ENCODE measurements around the gene CLN6.
"Not testable (repeated sequence)": the region's sequence is repeated elsewhere in the genome, so short reads cannot be mapped to it uniquely, and the experiment has no call there.

The CLN6 gene

DNA sequence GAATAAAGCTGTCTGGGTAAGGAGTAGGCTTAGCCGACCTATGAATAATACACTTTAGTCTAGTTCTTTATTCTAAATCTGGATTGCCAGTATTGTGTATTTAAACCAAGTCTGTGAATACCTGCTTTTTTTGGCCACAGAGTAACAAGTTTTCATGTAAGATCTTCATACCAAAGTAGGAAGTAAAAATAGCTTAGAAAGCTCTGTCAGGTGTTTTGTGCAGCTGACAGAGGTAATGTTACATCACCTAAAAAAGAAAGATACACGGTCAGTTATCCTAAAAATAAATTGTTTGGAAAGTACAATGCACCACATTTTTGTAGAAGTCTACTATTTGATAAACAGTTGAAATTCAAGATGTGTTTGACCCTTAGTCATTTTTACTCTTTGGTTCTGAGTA is 40.9 kb downstream of the CLN6 start:
- DNase-seq = no peak
- H3K4me3 Mint-ChIP-seq = no peak overlapping the region
- CTCF ChIA-PET = no interaction called here
- H3K36me3 Mint-ChIP-seq = peaks cover 49% of the 10 kb centered on the region
- no peak overlapping the region for H3K27ac Mint-ChIP-seq
- H3K4me1 Mint-ChIP-seq = no peaks in the 10 kb centered on the region
- no peaks in the 10 kb centered on the region for H3K27me3 Mint-ChIP-seq
- H3K9me3 Mint-ChIP-seq = no peaks in the 10 kb centered on the region

DNA sequence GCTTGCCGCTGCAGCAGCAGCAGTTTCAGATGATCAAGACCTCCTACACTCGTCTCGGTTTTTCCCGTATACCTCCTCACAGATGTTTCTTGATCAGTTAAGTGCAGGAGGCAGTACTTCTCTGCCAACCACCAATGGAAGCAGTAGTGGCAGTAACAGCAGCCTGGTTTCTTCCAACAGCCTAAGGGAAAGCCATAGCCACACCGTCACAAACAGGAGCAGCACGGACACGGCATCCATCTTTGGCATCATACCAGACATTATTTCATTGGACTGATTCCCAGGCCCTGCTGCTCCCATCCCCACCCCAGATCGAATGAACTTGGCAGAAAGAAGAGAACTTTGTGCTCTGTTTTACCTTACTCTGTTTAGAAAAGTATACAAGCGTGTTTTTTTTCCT is 42.0 kb downstream of the CLN6 start:
- no peaks in the 10 kb centered on the region for H3K9me3 Mint-ChIP-seq
- H3K4me3 Mint-ChIP-seq = no peak overlapping the region
- DNase-seq = no peak
- H3K36me3 Mint-ChIP-seq = peaks cover 49% of the 10 kb centered on the region
- CTCF ChIA-PET = no interaction called here
- H3K27ac Mint-ChIP-seq = no peak overlapping the region
- no peaks in the 10 kb centered on the region for H3K4me1 Mint-ChIP-seq
- no peaks in the 10 kb centered on the region for H3K27me3 Mint-ChIP-seq

DNA sequence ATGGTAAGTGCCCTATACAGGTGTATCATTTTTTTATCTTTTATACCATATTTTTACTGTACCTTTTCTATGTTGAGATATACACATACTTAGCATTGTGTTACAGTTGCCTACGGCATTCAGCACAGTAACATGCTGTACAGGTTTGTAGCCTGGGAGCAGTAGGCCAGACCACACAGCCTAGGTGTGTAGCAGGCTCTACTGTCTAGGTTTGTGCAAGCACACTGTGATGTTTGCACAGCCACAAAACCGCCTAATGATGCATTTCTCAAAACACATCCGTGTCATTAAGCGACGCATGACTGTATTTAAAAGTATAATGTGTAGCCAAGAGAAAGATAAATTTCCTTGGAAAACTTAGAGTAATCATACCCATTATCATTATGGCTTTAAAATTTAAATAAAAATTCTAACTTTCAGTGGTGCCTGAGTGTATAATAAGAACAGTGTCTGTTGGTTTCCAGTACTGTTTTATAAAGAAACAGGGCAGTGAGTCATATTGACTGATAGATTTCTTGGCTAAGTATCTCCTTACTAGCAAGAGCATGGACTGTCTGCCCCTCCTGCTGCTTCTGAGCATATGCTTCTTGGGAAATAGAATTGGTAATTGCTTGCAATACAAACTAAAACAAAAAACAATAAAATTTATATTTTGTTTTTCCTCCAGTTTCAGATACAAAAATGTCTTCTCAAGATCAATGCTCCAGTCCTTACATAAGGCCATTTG is 42.7 kb downstream of the CLN6 start:
- Mint-ChIP-seq H3K4me1 (no peaks in the 10 kb centered on the region), H3K27me3 (no peaks in the 10 kb centered on the region), H3K27ac (no peak overlapping the region), H3K4me3 (no peak overlapping the region), H3K36me3 (peaks cover 44% of the 10 kb centered on the region), H3K9me3 (no peaks in the 10 kb centered on the region)
- DNase-seq = no peak
- CTCF ChIA-PET = no interaction called here

DNA sequence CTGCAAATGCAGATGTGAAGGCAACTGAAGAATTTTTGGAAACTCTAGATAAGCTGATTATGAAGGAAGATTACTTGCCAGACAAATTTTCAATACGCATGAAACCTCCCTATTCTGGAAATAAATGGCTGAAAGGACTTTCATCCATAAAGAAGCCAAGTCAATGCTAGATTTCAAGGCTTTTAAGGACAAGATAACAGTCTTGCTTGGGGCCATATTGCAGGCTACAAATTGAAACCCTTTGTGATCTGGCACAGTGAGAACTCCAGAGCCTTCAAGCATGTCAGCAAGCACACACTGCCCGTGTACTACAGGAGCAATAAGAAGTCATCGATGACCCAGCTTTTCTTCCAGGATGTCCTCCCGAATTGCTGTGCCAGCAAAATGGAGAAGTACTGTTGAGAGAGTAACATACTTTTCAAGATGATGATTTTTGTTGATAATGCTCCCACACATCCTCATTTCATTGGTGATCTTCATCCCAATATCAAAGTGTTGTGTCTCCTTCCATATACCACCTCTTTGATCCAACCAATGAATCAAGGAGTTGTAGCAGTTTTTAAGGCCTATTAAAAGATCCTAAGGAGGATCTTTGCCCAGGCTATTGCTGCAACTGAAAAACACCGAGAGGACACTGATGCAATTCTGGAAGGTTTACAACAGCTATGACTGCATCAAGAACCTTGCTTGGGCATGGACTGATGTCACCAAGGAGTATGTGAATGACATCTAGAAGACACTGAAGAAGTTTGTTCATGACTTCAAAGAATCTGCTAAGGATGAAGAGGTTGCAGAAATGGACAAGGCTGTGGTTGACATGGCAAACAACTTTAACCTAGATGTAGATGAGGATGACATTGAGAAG is 44.7 kb downstream of the CLN6 start:
- no peak for DNase-seq
- Mint-ChIP-seq H3K4me1 (no peaks in the 10 kb centered on the region), H3K27me3 (no peaks in the 10 kb centered on the region), H3K36me3 (peaks cover 54% of the 10 kb centered on the region), H3K9me3 (no peaks in the 10 kb centered on the region), H3K27ac (peak overlapping the region; percentile 29), H3K4me3 (no peak overlapping the region)
- CTCF ChIA-PET = interaction anchor here (1.1 kb wide), 1 partner anchor 322 kb away, joined by 3 read pairs; no protein-coding TSS in a partner anchor

DNA sequence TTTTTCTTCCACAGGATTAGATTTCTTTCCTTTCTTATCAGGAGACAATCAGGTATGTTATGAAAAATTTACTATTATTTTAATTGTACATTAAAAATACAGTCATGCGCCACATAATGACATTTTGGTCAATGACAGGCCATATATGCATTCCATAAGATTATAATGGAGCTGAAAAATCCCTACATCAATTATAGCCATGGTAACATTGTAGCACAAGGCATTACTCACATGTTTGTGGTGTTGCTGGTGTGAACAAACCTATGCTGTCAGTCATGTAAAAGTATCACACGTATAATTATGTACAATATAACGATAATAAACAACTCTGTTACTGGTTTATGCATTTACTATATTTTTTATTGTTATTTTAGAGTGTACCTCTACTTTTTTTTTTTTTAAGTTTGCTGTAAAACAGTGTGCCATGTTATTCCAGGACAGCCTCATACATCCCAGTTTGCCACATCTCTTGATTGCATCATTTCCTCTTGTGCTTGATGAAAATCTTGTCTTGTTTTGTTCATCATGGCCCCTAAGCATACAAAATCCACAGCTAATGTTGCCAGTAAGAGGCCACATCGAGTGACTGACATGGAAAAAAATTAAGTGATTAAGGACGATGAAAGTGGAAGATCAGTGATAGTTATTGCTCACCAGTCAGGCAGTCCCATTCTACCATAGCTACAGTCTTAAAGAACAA is 45.8 kb downstream of the CLN6 start:
- H3K36me3 Mint-ChIP-seq = peaks cover 54% of the 10 kb centered on the region
- CTCF ChIA-PET = interaction anchor here (1.1 kb wide), 1 partner anchor 321 kb away, joined by 3 read pairs; no protein-coding TSS in a partner anchor
- no peaks in the 10 kb centered on the region for H3K4me1 Mint-ChIP-seq
- H3K27ac Mint-ChIP-seq = no peak overlapping the region
- H3K27me3 Mint-ChIP-seq = no peaks in the 10 kb centered on the region
- H3K9me3 Mint-ChIP-seq = no peaks in the 10 kb centered on the region
- no peak for DNase-seq
- no peak overlapping the region for H3K4me3 Mint-ChIP-seq

DNA sequence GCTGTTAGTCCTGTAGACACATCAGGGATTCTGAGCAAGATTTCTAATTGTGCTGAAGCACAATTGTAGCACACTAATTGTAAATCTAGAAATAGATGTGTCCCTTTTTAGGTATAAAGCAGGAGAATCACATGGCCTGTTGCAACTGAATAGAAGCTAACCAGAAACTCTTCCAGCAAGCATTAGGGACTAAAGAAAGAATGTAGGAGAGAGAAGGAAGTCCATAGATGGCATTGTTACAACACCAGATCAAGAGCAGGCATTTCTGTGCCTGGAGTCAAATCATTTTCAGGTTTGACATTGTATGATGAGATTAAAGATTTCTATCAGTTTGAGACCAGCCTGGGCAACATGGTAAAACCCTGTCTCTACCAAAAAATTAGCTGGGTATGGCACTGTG is 51.8 kb downstream of the CLN6 start:
- Mint-ChIP-seq H3K4me3 (no peak overlapping the region), H3K9me3 (no peaks in the 10 kb centered on the region), H3K4me1 (peaks cover 3% of the 10 kb centered on the region), H3K36me3 (peaks cover 49% of the 10 kb centered on the region), H3K27ac (no peak overlapping the region), H3K27me3 (no peaks in the 10 kb centered on the region)
- no peak for DNase-seq
- CTCF ChIA-PET = no interaction called here

DNA sequence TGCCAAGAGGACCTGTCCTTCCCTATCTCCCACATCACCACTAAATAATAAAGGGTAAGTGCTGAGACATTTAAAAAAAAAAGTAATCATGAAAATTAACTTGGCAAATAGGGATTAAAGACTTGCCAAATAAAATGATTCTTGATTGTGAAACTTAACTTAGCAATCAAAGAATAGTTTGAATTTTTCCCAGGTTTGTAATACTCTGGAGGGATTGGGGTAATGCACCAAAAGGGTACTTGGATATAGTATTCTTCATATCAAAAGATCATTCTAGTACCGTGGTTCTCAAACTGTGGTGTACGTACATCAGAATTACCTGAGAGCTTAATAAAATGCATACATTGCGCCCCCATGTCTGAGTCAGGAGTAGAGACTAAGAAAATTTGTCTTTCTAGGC is 52.9 kb downstream of the CLN6 start:
- Mint-ChIP-seq H3K9me3 (peaks cover 4% of the 10 kb centered on the region), H3K4me3 (no peak overlapping the region), H3K27me3 (no peaks in the 10 kb centered on the region), H3K4me1 (peaks cover 3% of the 10 kb centered on the region), H3K36me3 (peaks cover 53% of the 10 kb centered on the region), H3K27ac (no peak overlapping the region)
- no peak for DNase-seq
- CTCF ChIA-PET = interaction anchor here (0.6 to 0.7 kb wide), 2 partner anchors 14 to 17 kb away, joined by 3 read pairs; no protein-coding TSS in a partner anchor

DNA sequence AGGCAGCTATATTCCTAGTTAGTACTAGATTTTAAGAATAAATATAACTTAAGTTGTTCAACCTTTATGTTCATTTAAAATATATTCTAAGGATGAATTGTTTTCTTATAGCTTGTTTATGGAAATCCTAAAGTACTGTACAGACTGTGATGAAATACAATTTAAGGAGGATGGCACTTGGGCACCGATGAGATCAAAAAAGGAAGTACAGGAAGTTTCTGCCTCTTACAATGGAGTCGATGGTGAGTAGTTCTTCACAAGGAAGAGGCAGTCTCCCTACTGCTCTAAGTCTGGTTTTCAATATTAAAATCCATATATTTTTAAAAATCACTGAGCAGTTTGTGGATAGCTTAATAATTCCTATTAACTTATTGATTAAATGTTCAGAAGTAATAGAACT is 54.0 kb downstream of the CLN6 start:
- CTCF ChIA-PET = no interaction called here
- peaks cover 45% of the 10 kb centered on the region for H3K36me3 Mint-ChIP-seq
- no peak overlapping the region for H3K27ac Mint-ChIP-seq
- peaks cover 4% of the 10 kb centered on the region for H3K9me3 Mint-ChIP-seq
- no peaks in the 10 kb centered on the region for H3K27me3 Mint-ChIP-seq
- peaks cover 3% of the 10 kb centered on the region for H3K4me1 Mint-ChIP-seq
- no peak overlapping the region for H3K4me3 Mint-ChIP-seq
- no peak for DNase-seq

DNA sequence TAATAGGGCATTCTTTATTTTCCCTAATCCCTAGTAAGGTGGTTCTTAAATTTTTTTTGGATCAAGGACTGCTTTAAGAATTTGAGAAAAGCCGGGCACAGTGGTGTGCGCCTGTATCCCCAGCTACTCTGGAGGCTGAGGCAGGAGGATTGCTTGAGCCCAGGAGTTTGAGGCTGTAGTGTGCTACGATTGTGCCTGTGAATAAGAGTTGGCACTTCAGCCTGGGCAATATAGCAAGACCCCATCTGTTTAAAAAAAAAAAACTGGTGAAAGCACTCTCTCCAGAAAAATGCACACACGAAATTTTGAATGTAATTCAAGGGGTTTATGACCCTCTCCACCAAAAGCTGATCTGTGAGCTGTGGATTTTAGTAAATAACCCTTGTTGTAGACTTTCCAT is 56.4 kb downstream of the CLN6 start:
- DNase-seq = no peak
- CTCF ChIA-PET = interaction anchor here (0.6 kb wide), 1 partner anchor 763 kb away, joined by 3 read pairs; no protein-coding TSS in a partner anchor
- peaks cover 36% of the 10 kb centered on the region for H3K36me3 Mint-ChIP-seq
- H3K27me3 Mint-ChIP-seq = no peaks in the 10 kb centered on the region
- peaks cover 3% of the 10 kb centered on the region for H3K4me1 Mint-ChIP-seq
- peaks cover 4% of the 10 kb centered on the region for H3K9me3 Mint-ChIP-seq
- no peak overlapping the region for H3K27ac Mint-ChIP-seq
- no peak overlapping the region for H3K4me3 Mint-ChIP-seq

DNA sequence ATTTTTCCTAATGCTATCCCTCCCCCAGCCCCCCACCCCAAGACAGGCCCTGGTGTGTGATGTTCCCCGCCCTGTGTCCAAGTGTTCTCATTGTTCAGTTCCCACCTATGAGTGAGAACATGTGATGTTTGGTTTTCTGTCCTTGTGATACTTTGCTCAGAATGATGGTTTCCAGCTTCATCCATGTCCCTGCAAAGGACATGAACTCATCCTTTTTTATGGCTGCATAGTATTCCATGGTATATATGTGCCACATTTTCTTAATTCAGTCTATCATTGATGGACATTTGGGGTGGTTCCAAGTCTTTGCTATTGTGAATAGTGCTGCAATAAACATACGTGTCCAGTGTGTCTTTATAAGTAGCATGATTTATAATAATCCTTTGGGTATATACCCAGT is 57.5 kb downstream of the CLN6 start:
- H3K27me3 Mint-ChIP-seq, CTCF ChIA-PET, H3K27ac Mint-ChIP-seq, H3K4me3 Mint-ChIP-seq, H3K9me3 Mint-ChIP-seq, DNase-seq, H3K4me1 Mint-ChIP-seq: not testable (repeated sequence)
- peaks cover 28% of the 10 kb centered on the region for H3K36me3 Mint-ChIP-seq

DNA sequence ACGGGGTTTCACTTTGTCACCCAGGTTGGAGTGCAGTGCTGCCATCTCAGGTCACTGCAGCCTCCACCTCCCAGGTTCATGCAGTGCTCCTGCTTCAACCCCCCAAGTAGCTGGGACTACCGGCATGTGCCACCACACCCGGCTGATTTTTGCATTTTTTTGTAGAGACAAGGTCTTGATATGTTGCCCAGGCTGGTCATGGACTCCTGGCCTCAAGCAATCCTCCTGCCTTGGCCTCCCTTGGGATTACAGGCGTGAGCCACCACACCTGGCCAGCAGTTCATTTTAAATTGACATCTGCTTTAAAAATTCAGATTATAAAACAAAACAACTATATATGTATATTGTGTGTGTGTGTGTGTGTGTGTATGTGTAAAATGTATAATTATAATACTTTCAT is 62.7 kb downstream of the CLN6 start:
- Mint-ChIP-seq H3K9me3 (peaks cover under 1% of the 10 kb centered on the region), H3K36me3 (peaks cover 26% of the 10 kb centered on the region), H3K27ac (no peak overlapping the region), H3K27me3 (no peaks in the 10 kb centered on the region), H3K4me3 (no peak overlapping the region), H3K4me1 (no peaks in the 10 kb centered on the region)
- CTCF ChIA-PET = interaction anchor here (0.7 kb wide), 1 partner anchor 552 kb away, joined by 3 read pairs; no protein-coding TSS in a partner anchor
- DNase-seq = no peak

DNA sequence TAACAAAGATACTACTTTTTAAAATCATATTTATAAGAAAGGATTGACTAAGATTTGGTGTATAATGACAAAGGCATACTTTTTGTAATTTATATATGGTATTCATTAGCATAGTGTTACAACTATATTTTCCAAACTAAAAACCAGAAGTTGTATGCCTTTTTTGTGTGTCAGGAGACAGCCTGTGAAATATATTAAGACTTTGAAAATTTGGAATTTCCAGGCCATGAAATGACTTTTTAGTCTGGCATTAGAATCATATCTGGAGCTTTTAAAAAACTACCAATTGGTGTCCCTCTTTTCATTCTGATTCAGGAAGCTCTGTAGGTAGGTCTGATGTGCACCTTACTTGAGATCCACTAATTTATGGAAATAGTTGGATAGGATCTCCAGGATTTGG is 66.3 kb downstream of the CLN6 start:
- CTCF ChIA-PET = no interaction called here
- no peak overlapping the region for H3K4me3 Mint-ChIP-seq
- peaks cover 39% of the 10 kb centered on the region for H3K36me3 Mint-ChIP-seq
- no peak overlapping the region for H3K27ac Mint-ChIP-seq
- no peaks in the 10 kb centered on the region for H3K4me1 Mint-ChIP-seq
- no peak for DNase-seq
- no peaks in the 10 kb centered on the region for H3K9me3 Mint-ChIP-seq
- H3K27me3 Mint-ChIP-seq = no peaks in the 10 kb centered on the region

DNA sequence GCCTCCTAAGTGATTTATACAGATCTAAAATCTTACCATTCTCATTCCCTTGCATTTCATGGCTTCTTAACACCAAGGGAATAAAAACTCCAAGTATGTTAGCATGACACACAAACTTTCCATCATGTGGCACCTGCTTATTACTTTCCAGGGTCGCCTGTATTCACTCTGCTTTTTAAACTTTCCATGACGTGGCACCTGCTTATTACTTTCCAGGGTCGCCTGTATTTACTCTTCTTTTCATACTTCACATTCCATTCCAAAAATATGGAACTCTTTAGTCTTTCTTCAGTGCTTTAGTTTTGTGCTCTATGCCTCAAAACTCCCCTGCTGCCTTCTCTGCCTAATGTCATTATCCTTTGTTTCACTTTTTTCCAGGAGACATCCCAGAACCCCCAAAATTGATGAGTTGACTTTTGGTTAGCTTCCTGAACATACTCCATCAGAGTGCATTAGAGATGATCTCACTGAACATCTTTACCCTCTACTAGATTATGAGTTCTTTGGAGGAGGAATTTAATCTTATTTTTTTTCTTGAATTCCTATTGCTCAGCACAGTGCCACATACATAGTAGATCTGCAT is 71.4 kb downstream of the CLN6 start:
- Mint-ChIP-seq H3K27me3 (no peaks in the 10 kb centered on the region), H3K4me1 (no peaks in the 10 kb centered on the region), H3K36me3 (peaks cover 38% of the 10 kb centered on the region), H3K4me3 (no peak overlapping the region), H3K27ac (no peak overlapping the region), H3K9me3 (no peaks in the 10 kb centered on the region)
- no peak for DNase-seq
- CTCF ChIA-PET = no interaction called here

DNA sequence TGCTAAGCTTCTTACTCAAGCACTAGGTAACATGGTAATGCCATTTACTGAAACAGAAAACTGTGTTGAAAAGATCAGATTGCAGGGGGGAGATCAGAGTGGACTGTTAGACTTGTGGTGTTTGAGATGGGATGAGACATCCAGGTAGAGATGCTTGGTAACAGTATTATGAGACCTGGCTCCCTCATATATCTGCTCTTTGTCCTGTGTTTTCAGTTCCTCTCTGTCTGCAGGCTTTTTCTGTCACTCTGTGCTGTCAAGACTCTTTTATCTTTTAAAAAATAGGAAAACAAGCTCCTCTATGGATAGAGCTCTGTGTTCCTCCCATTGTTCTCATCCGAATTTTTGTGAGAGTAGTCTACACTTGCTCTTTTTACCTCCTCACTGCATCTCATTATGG is 72.5 kb downstream of the CLN6 start:
- Mint-ChIP-seq H3K4me1 (no peaks in the 10 kb centered on the region), H3K36me3 (peaks cover 40% of the 10 kb centered on the region)
- CTCF ChIA-PET = no interaction called here

More for the DNA sequence above, 72.5 kb downstream of the CLN6 start:
- no peak for DNase-seq
- Mint-ChIP-seq H3K27ac (no peak overlapping the region), H3K9me3 (no peaks in the 10 kb centered on the region), H3K4me3 (no peak overlapping the region), H3K27me3 (no peaks in the 10 kb centered on the region)

All from activated naive CD4-positive, alpha-beta T cell treated with anti-CD3 and anti-CD28 coated beads, Interleukin-2, amount 10 ng/mL, durations not matched to agents 7 days and 5 days (primary cell).